ENCODE data around the gene AMFR.
"Not testable (repeated sequence)": the region's sequence is repeated elsewhere in the genome, so short reads cannot be mapped to it uniquely, and the experiment has no call there.

DNA sequence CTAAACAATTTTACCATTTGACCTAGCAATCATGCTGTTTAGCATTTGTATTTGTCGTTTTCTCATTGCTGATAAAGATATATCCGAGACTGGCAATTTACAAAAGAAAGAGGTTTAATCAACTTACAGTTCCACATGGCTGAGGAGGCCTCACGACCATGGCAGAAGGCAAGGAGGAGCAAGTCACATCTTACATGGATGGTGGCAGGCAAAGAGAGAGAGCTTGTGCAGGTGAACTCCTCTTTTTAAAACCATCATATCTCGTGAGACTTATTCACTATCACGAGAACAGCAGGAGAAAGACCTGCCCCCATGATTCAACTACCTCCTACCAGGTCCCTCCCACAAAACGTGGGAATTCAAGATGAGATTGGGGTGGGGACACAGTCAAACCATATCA, 46.3 kb downstream of the AMFR start:
- TF ChIP-seq CTCF (conservative IDR thresholded peaks at IDR 0.05 in 1 of 2, IDR thresholded peaks at IDR 0.05 in 1 of 2; ENCODE audit: extremely low read depth in 1 of 2, insufficient read depth in 1 of 2, low read depth in 1 of 2, low read length in 2 of 2); EZH2 (IDR thresholded peaks at IDR 0.05; ENCODE audit: borderline replicate concordance, low read length): not testable (repeated sequence)
